Cerebellar cortex (tissue), 1 donor: ENCODE data around the gene YOD1.

Experiments
- DNase-seq: peaks from one replicate; pipeline ENCODE4 v3.0.0-alpha.2; 2015; ENCODE audit warnings: low spot score

The YOD1 gene

GRCh38 chr1:207072233-207072632 lies 21.2 kb upstream of the YOD1 start:
- DNase-seq: no peak

GRCh38 chr1:207071426-207071825 lies 20.4 kb upstream of the YOD1 start:
- no peak for DNase-seq

- no peak for DNase-seq
These were observed 19.8 kb upstream of the YOD1 start for GRCh38 chr1:207070811-207071210.

- no peak for DNase-seq
These were observed 19.0 kb upstream of the YOD1 start for GRCh38 chr1:207069858-207070506.

GRCh38 chr1:207069061-207069460 lies 18.1 kb upstream of the YOD1 start:
- no peak for DNase-seq

GRCh38 chr1:207067665-207068064 lies 16.7 kb upstream of the YOD1 start:
- DNase-seq: no peak

- DNase-seq: no peak
These were observed 16.2 kb upstream of the YOD1 start for GRCh38 chr1:207067185-207067584.

- no peak for DNase-seq
These were observed 13.6 kb upstream of the YOD1 start for GRCh38 chr1:207064561-207064960.

GRCh38 chr1:207063014-207063413 lies 12.0 kb upstream of the YOD1 start:
- no peak for DNase-seq

- DNase-seq: no peak
These were observed 11.1 kb upstream of the YOD1 start for GRCh38 chr1:207062058-207062457.

- no peak for DNase-seq
These were observed 9.6 kb upstream of the YOD1 start for GRCh38 chr1:207060596-207060995.

GRCh38 chr1:207059881-207060280 lies 8.9 kb upstream of the YOD1 start:
- DNase-seq: no peak

- no peak for DNase-seq
These were observed 8.2 kb upstream of the YOD1 start for GRCh38 chr1:207058878-207059867.

GRCh38 chr1:207058252-207058651 lies 7.2 kb upstream of the YOD1 start:
- DNase-seq: no peak

GRCh38 chr1:207056673-207057072 lies 5.7 kb upstream of the YOD1 start:
- no peak for DNase-seq

- no peak for DNase-seq
These were observed 4.5 kb upstream of the YOD1 start for GRCh38 chr1:207055386-207056001.

GRCh38 chr1:207054491-207054890 lies 3.5 kb upstream of the YOD1 start:
- no peak for DNase-seq

- DNase-seq: peak; percentile 100
These were observed 2.1 kb upstream of the YOD1 start, which contains the start of gene PFKFB2 for GRCh38 chr1:207052911-207053769. Gene PFKFB2 (plus strand): TSS chr1:207053275. CDS start chr1:207054718, 1,443 bp downstream.

- DNase-seq: peak; percentile 94
These were observed 373 bp downstream of the YOD1 start for GRCh38 chr1:207050480-207051190.

GRCh38 chr1:207049974-207050391 lies 1.0 kb downstream of the YOD1 start:
- peak; percentile 73 for DNase-seq

GRCh38 chr1:207049514-207049913 lies 1.5 kb downstream of the YOD1 start:
- DNase-seq: no peak
